Epithelial cell of proximal tubule (primary cell): Measurements from ENCODE around the gene UGT1A8. TPM values are rescaled to one million over a fixed set of nuclear protein-coding genes. Genes with fewer than 3 reads are reported as not detected.

ENCODE experiments used
- DNase-seq: peaks from one replicate; pipeline ENCODE4 v3.0.0-alpha.2; 2011; ENCODE audit warnings: low read depth
- H3K4me3 ChIP-seq: 2 replicates; pipeline ENCODE4 v1.5.1; 2011; ENCODE audit warnings: low read depth, mild to moderate bottlenecking, low read length
- CTCF ChIP-seq: conservative IDR thresholded peaks from 2 replicates; pipeline ENCODE4 v1.5.1; 2012; ENCODE audit warnings: low read depth, mild to moderate bottlenecking, low read length
- total RNA-seq: library from RNA; depleted of rRNA; stranded (reverse); fragments of >200 nt; gene quantifications from 2 replicates; pipeline ENCODE4 v1.2.3, GENCODE V29; 2015

The UGT1A8 gene
- total RNA-seq, 1 donor from 2014 or later, result not detected

- no peak overlapping the region for H3K4me3 ChIP-seq
- DNase-seq, result no peak
- TF ChIP-seq CTCF, result no peak
Observed at GRCh38 chr2:233819884-233820773, 202.7 kb downstream of the UGT1A8 start.

GRCh38 chr2:233820774-233821105, 203.3 kb downstream of the UGT1A8 start:
- TF ChIP-seq CTCF, result no peak
- no peak overlapping the region for H3K4me3 ChIP-seq
- no peak for DNase-seq

- no peak for TF ChIP-seq CTCF
- no peak for DNase-seq
- no peak overlapping the region for H3K4me3 ChIP-seq
Observed at GRCh38 chr2:233821196-233821595, 203.8 kb downstream of the UGT1A8 start.

- no peak overlapping the region for H3K4me3 ChIP-seq
- no peak for TF ChIP-seq CTCF
- no peak for DNase-seq
Observed at GRCh38 chr2:233821709-233822100, 204.3 kb downstream of the UGT1A8 start.

GRCh38 chr2:233822101-233822771, 204.8 kb downstream of the UGT1A8 start:
- H3K4me3 ChIP-seq, result no peak overlapping the region
- no peak for DNase-seq
- TF ChIP-seq CTCF, result no peak

Other genes starting within 250 kb of the UGT1A8 start
- gene USP40, start 50.9 kb upstream of the UGT1A8 start, total RNA-seq, result 19.8 and 33.6 TPM in 2 replicates
- not detected in 2 replicates for gene UGT1A10, start 18.8 kb downstream of the UGT1A8 start, total RNA-seq
- gene UGT1A9, start 54.3 kb downstream of the UGT1A8 start, total RNA-seq, result not detected in 2 replicates
- 0.14 TPM in 1 of 2 replicates, not detected in the other for gene UGT1A7, start 64.3 kb downstream of the UGT1A8 start, total RNA-seq
- gene UGT1A6, start 75.3 kb downstream of the UGT1A8 start, total RNA-seq, result 0.52 and 5.1 TPM in 2 replicates
- not detected in 2 replicates for gene UGT1A5, start 95.3 kb downstream of the UGT1A8 start, total RNA-seq
- 0.07 TPM in 1 of 2 replicates, not detected in the other for gene UGT1A4, start 101.1 kb downstream of the UGT1A8 start, total RNA-seq
- gene UGT1A3, start 111.4 kb downstream of the UGT1A8 start, total RNA-seq, result not detected in 2 replicates
- gene UGT1A1, start 142.6 kb downstream of the UGT1A8 start, total RNA-seq, result not detected in 2 replicates
- gene MROH2A, start 160.7 kb downstream of the UGT1A8 start, total RNA-seq, result not detected in 2 replicates
- gene HJURP, start 236.9 kb downstream of the UGT1A8 start, total RNA-seq, result 56.9 and 64.9 TPM in 2 replicates